ENCODE results near the gene TBXAS1.

DNA sequence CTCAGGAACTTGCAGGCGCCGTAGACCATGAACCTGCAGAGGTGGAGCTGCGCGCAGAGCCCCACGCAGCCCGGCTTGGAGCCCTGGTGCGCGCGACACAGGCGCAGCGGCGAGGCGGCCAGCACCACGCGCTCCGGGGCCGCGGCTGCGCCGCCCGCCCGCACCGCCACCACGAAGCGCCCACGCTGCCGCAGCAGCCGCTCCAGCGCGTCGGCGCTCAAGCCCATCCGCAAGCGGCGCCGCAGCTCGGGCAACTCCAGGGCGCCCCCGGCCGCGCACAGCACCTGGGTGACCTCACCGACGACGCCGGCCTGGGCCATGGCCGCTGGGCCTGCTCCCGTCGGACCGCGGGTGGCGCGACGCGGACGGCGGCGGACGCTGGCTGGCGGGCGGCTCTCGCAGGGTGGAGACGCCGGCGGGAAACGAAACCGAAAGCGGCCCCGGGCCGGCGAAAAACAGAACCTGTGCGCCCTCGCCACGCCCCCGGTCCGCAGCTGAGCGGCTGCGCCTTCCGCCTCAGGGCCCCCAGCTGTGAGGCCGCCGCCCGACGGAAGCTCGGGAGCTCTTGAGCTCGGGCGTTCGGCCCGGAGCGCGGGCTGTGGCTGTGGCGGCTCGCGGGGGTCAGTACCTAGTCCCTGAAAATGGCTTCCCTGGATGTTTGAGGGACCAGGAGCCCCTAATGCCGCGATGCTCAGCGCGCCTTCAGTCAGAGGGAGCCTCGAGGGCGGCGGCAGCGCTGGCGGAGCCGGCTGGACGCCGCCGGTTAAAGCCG is 233.7 kb downstream of the TBXAS1 start, which contains the start of gene PARP12:
- no peak for TF ChIP-seq EZH2 (IDR thresholded peaks at IDR 0.05)
- TF ChIP-seq POLR2AphosphoS5 (IDR thresholded peaks at IDR 0.05; ENCODE audit: borderline replicate concordance, low read depth, low read length) = no peak

All from SK-N-MC (cell line).